GM21737 (cell line): ENCODE data around the gene ACTN2.

ENCODE experiments used
- ATAC-seq: cut with Tn5 transposase; IDR thresholded peaks from one replicate; pipeline ENCODE4 v1.9.1; 2021; ENCODE audit warnings: mild to moderate bottlenecking, moderate library complexity; ENCODE audit not compliant: unreplicated experiment

The ACTN2 gene

DNA sequence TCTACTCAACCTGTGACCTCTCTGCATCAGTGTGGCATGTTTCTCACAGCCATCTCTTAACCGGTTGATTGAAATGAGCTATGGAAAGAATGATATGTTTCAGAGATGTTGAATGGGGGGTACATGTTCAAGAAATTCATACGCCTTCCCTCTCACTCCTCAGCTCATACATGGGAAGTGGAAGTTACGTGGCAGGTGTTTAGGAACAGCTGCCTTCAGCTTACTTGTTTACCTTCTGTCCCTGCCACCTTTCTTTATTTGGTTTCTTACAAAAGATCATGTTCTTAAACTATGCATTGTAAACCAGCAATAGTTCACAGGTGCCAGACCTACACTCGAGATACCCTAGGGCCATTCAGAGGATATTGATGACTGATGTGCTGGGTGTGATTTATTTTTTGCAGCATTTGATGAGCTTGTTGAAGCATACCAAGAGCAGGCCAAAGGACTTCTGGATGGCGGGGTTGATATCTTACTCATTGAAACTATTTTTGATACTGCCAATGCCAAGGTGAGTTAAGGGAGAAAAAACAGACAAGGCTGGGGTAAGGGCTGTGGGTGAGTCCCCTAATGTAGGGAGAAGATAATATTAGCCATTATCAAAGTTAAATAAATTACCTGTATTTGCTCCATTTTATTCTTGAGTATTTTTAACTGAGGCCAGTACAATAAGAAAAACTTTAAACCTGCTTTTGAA lies 126.2 kb downstream of the ACTN2 start:
- no peak for ATAC-seq
